ENCODE results near the gene SSTR3.

- TF ChIP-seq CTCF (conservative IDR thresholded peaks at IDR 0.05; ENCODE audit: low read depth, low read length) (no peak), POLR2A (IDR thresholded peaks at IDR 0.05; ENCODE audit: low read depth, low read length) (no peak), ELK1 (IDR thresholded peaks at IDR 0.05; ENCODE audit: borderline replicate concordance, low read depth, low read length) (no peak), SMC3 (IDR thresholded peaks at IDR 0.05; ENCODE audit: low read depth, low read length) (no peak), RAD21 (IDR thresholded peaks at IDR 0.05; ENCODE audit: low read length) (no peak)
Measured at GRCh38 chr22:37162221-37163095, 49.8 kb downstream of the SSTR3 start.
